C4-2B (cell line): ENCODE measurements around the gene PRKD3.

ENCODE experiments used
- H3K27ac ChIP-seq: fragments of 450-650 bp; 2 replicates; pipeline ENCODE4 v1.5.1; 2017
- ZFX ChIP-seq: fragments of 450-650 bp; IDR thresholded peaks from 2 replicates; pipeline ENCODE4 v1.6.1; 2017
- TF ChIP-seq, protein P1 (sequence below): fragments of 450-650 bp; conservative IDR thresholded peaks from 2 replicates; pipeline ENCODE4 v1.5.1; 2017; ENCODE audit warnings: mild to moderate bottlenecking

Gene PRKD3

GRCh38 chr2:37343537-37344434, 19.2 kb upstream of the PRKD3 start:
- H3K27ac ChIP-seq, result no peak overlapping the region
- TF ChIP-seq, protein P1, sequence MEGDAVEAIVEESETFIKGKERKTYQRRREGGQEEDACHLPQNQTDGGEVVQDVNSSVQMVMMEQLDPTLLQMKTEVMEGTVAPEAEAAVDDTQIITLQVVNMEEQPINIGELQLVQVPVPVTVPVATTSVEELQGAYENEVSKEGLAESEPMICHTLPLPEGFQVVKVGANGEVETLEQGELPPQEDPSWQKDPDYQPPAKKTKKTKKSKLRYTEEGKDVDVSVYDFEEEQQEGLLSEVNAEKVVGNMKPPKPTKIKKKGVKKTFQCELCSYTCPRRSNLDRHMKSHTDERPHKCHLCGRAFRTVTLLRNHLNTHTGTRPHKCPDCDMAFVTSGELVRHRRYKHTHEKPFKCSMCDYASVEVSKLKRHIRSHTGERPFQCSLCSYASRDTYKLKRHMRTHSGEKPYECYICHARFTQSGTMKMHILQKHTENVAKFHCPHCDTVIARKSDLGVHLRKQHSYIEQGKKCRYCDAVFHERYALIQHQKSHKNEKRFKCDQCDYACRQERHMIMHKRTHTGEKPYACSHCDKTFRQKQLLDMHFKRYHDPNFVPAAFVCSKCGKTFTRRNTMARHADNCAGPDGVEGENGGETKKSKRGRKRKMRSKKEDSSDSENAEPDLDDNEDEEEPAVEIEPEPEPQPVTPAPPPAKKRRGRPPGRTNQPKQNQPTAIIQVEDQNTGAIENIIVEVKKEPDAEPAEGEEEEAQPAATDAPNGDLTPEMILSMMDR, result no peak; the same call in 1 of the 2 replicates
- TF ChIP-seq ZFX, result no peak

GRCh38 chr2:37342591-37343220, 18.1 kb upstream of the PRKD3 start:
- TF ChIP-seq, protein P1, result no peak
- TF ChIP-seq ZFX, result no peak
- H3K27ac ChIP-seq, result no peak overlapping the region

DNA sequence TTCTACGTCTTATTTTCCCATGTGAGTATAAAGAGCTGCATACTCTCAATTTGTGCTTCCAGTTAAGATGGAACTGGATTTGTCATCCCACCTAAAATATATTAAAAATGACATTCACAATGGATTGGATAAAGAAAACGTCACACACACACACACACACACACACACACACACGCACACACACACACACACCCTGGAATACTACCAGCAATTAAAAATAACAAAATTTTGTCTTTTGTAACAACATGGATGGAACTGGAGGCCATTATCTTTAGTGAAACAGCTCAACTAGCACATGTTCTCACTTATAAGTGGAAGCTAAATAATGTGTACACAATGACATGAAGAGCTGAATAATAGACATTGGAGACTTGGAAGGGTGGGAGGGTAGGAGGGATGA, 16.0 kb upstream of the PRKD3 start:
- TF ChIP-seq, protein P1, result no peak
- TF ChIP-seq ZFX, result no peak
- H3K27ac ChIP-seq, result no peak overlapping the region

DNA sequence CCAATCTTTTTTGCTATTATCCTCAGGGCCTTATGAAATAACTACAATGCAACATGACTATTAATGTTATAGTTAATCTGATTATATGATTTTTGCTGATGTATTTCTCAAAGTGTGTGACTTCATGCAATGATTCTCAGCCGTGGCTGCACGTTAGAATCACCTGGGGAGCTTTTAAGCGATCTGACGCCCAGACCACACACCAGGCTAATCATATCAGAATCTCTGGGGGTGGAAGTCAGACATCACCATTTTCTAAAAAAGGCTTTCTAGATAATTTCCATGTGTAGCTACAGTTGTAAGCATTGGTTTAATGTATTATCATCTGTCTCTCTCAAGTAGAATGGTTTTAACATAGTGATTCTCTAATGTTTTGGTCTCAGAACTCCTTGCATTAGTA, 14.3 kb upstream of the PRKD3 start:
- no peak overlapping the region for H3K27ac ChIP-seq
- TF ChIP-seq, protein P1, result no peak
- no peak for TF ChIP-seq ZFX

DNA sequence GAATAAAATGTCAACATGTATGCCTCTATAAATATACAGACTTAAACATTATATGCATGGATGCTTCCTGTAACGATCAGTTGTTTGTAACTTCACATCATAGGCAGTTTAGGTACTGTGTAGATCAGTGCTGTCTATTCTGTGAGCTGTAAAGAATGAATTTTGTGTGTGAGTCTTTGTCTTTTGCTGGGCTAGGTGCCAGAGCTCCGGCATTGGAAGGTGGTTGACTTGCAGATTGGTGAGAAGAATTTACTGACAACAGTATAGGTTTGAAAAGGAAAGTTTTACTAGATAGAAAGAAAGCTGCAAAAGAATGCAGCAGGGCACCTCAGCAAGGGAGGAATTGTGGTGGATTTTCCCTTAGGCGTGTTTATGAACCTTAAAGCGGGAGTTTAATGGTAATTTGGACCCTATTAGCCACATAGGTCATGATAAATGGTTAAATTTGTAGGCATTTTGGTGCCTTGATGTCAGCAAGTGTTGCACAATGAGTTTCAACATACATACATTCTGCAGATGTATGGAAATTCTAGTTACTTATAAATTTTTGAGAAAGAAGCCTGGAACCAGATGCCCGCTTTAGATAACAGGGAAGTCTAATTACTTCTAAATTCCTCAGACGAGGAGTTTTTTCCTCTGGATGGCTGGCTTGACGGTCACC, 13.1 kb upstream of the PRKD3 start:
- TF ChIP-seq, protein P1, result no peak
- TF ChIP-seq ZFX, result no peak

DNA sequence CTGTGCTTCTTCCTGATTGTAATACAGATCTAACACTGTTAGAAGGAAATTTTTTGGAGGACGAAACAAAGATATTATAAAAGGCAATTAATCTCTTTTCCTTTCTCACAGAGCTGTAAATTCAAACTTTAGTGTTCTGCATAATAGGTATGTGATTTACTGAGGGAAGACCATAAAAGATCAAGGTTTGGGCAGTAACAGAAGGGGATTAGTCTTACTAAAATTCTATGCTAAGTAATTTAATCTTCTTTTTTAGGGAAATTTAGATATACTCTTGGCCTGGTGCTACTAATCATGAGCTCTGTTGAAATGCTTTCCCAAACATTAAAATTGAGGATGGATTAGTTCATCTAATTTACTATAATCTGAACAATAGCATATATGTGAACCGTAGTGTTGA, 11.0 kb upstream of the PRKD3 start:
- no peak overlapping the region for H3K27ac ChIP-seq
- no peak for TF ChIP-seq ZFX
- TF ChIP-seq, protein P1, result no peak

More for the DNA sequence above, 13.1 kb upstream of the PRKD3 start:
- H3K27ac ChIP-seq, result no peak overlapping the region

GRCh38 chr2:37333256-37333655, 8.6 kb upstream of the PRKD3 start:
- TF ChIP-seq, protein P1, result no peak
- no peak for TF ChIP-seq ZFX
- H3K27ac ChIP-seq, result no peak overlapping the region
